GM19372 (cell line): ENCODE data around the gene TSPAN18.

Experiments
- ATAC-seq: cut with Tn5 transposase; IDR thresholded peaks from one replicate; pipeline ENCODE4 v1.9.1; 2021; ENCODE audit warnings: mild to moderate bottlenecking, low read depth, moderate library complexity; ENCODE audit not compliant: unreplicated experiment

The TSPAN18 gene

GRCh38 chr11:44736791-44737190 lies 10.0 kb downstream of the TSPAN18 start:
- no peak for ATAC-seq

- ATAC-seq = no peak
Observed at GRCh38 chr11:44737245-44738085, 10.7 kb downstream of the TSPAN18 start.

DNA sequence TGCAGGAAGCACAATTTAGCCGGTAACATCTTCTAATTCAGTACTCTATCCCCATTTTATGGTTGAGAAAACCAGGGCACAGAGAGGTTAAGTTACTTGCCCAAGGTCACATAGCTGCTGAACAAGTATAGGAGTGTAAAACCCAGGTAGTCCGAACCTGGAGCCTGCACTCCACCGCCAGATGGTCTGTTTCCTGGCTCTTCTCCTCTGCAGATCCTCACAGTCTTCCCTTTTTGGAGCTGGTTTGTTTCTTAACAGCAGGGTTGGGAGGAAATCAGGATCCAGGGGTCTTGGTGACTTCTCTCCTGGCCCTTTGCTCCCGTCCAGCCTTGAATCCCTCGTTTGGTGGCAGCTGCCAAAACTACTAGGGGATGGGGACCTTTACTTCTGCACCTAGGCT lies 12.0 kb downstream of the TSPAN18 start:
- no peak for ATAC-seq

- ATAC-seq = no peak
Observed at GRCh38 chr11:44740967-44741366, 14.2 kb downstream of the TSPAN18 start.

DNA sequence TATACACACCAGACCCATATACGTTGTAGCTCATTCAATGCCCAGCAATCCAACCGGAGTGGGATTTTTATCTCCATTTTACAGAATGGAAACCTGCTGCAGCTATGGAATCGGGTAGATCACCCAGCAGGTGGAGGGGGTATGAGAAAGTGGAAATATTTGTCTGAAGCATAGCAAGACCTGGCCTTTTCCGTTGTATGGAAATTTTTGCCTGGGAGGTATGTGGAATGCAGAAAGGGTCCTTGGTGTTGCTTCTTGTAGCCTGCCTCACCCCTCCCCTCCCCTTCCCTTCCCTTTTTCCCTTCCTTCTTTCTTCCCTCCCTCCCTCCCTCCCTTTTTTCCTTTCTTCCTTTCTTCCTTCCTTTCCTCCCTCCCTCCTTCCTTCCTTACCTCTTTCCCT lies 15.2 kb downstream of the TSPAN18 start:
- ATAC-seq = no peak

DNA sequence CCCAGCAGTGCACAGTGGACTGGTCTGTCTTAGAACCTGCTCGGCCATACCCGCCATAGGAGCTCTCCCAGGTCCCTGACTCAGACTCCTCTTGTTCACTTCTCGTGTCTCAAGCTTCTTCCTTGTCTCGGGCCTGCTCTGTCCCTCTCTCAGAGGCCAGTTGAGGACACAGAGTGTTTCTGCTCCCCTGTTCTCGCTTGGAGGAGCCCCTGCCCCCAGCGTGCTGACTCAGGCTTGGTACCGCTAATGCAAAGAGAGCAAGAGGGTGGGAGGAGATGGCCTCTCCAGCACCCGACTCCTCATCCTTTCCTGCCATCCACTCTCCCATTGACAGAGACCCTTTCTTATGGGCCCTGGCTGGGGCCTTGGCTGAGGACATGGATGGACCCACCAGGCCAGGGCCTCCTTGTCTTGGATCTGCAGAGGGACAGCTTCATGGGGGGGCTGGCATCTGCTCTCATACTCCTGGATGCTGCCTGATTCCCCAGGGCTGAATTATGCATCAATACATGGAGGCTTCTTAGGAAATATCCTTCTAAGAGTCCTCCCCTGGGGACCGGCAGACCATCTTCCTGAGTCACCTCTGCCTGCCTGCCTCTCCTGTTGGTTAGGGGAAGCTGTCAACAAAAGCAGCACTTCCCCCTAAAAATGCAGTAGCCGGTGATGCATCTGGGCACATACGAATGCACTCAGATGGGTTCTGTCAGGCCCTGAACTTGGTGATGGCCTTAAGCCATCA lies 15.9 kb downstream of the TSPAN18 start:
- ATAC-seq = no peak

DNA sequence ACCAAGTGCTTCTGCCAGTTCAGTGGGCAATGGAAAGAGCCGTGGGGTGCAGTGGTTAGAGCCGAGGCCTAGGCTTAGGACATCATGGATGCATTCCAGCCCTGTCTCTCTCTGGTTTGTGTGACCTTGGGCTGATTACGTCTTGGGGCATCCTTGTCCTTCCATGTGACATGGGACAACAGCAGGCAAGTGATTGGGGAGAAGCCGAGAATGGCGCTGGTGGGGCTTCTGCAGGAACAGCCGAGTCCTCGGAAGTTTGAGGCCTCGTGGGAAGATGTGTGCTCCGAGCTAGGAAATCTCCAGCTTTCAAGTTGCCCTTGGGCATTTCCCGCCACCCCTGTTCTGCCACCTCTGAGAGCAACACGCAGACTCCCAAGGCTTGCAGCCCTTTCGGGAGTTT lies 16.6 kb downstream of the TSPAN18 start:
- no peak for ATAC-seq

- ATAC-seq = no peak
Observed at GRCh38 chr11:44743959-44744557, 17.3 kb downstream of the TSPAN18 start.

- no peak for ATAC-seq
Observed at GRCh38 chr11:44746894-44747293, 20.1 kb downstream of the TSPAN18 start.

GRCh38 chr11:44747316-44747715 lies 20.6 kb downstream of the TSPAN18 start:
- ATAC-seq = no peak

- no peak for ATAC-seq
Observed at GRCh38 chr11:44747836-44748235, 21.1 kb downstream of the TSPAN18 start.

DNA sequence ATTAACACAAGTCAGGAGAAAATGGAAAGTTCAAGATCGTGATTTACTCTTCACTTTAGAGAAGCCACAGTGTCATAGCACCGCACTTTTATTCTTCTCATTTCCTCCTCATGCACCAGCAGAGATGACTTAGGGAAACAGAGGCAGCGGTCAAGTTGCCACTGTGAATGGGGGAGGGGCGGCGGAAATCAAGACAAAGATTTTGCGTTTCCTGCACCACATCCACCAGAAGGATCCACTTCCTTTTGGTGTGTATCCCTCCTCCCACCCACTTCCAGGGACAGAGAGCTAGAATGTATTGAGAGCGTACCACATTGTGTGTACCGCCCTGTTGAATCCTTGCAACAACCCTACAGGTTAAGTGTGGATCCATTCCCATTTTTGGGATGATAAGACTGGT lies 21.8 kb downstream of the TSPAN18 start:
- no peak for ATAC-seq

GRCh38 chr11:44749189-44749588 lies 22.4 kb downstream of the TSPAN18 start:
- no peak for ATAC-seq

- no peak for ATAC-seq
Observed at GRCh38 chr11:44750551-44751465, 24.0 kb downstream of the TSPAN18 start.

GRCh38 chr11:44752300-44752699 lies 25.5 kb downstream of the TSPAN18 start:
- ATAC-seq = no peak

DNA sequence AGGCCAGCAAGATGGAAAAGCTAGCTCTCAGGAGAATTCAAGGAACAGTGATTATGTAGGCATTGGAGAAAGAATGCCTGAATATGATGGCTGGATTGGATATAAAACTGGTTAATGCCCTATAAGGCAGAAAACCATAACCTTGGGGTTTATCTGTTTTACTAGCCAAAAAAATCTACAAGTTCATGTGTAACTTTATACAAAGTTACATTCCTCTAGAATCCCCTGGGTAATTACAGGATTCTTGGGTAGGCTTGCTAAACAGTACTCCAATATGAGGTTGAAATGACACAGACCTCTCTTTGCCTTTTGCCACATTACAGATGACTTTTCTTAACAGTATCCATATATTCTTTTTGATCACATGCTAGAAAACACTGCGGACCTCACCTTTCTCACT lies 26.0 kb downstream of the TSPAN18 start:
- no peak for ATAC-seq

DNA sequence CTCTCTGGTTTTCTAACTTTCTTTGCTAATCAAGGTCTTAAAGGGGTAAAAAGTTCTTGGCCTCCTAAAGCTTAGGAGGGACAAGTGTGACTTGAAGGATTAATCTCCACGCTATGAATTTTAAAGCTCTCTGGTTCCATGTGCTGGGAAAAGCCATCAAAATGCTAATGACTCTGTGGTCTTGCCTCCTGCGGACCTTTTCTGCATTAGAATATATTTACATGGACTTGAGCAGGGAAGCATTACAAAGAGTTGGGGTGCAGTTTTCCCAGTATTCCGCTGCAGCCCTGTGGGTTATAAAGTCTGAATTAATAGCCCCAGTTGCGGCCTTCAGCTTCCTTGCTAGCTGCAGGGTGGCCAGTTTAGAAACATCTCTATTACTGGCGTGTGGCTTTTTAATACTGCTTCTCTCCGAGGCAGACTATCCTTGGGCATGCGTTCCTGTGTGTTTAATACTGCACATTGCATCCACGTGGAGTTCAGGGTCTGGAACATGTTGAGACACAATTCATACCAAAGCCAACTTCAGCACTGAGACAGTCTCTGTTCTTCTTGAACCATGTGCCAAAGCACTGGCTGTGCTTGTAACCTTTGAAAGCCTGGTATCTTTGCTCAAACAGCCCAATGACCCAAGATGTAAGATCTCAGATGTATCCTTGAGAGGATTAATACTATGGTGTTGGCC lies 27.3 kb downstream of the TSPAN18 start:
- ATAC-seq = no peak

- ATAC-seq = no peak
Observed at GRCh38 chr11:44754876-44755555, 28.3 kb downstream of the TSPAN18 start.
